A673 (cell line): ENCODE data around the gene DCANP1.

ENCODE experiments used
- EZH2 ChIP-seq: fragments of 200-600 bp; sonication (generic); IDR thresholded peaks from 2 replicates; pipeline ENCODE4 v1.6.1; 2017; ENCODE audit warnings: borderline replicate concordance, low read depth, mild to moderate bottlenecking, mixed read lengths, antibody characterized with exemption, low read length; ENCODE audit not compliant: poor library complexity, severe bottlenecking
- TF ChIP-seq, protein P1 (sequence below): fragments of 300-800, 200-600 bp; sonication (generic); conservative IDR thresholded peaks from 2 replicates; pipeline ENCODE4 v1.5.1; 2017; ENCODE audit warnings: low read depth, mild to moderate bottlenecking, antibody characterized with exemption, low read length, moderate library complexity, mixed read lengths

DNA sequence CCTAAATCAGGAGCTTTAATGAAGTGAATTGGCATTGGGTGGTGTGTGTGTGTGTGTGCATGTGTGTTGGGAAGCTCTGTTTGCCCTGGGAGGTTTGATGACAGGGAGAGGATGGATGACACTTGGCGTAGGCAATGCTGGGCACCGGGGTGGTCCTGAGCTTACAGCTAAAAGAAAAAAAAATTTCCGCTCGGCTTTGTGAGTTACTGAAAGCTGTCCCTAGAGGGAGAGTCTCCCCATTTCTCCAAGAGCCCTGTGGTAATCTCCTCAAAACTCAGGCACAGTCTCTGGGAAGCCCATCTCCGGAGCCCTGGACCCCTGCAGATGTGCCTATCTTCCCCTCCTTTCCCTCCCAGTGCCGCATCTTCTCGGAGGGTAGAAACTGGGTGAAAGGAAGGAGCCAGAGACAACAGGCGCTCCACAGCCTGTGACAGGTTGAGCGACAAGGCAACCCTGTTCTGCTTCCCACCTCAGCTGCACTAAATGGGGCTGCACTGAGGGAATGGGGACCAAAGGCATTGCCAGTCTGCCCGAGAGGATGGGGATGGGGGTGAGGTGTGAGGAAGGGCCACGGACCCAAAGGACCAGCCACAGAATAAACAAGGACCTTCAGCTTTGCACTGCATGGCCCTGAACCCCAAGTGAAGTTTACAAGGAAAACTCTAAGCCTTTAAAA is 40.8 kb upstream of the DCANP1 start:
- TF ChIP-seq EZH2: no peak
- TF ChIP-seq, protein P1, sequence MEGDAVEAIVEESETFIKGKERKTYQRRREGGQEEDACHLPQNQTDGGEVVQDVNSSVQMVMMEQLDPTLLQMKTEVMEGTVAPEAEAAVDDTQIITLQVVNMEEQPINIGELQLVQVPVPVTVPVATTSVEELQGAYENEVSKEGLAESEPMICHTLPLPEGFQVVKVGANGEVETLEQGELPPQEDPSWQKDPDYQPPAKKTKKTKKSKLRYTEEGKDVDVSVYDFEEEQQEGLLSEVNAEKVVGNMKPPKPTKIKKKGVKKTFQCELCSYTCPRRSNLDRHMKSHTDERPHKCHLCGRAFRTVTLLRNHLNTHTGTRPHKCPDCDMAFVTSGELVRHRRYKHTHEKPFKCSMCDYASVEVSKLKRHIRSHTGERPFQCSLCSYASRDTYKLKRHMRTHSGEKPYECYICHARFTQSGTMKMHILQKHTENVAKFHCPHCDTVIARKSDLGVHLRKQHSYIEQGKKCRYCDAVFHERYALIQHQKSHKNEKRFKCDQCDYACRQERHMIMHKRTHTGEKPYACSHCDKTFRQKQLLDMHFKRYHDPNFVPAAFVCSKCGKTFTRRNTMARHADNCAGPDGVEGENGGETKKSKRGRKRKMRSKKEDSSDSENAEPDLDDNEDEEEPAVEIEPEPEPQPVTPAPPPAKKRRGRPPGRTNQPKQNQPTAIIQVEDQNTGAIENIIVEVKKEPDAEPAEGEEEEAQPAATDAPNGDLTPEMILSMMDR: no peak
